Kidney capillary endothelial cell (primary cell): Measurements from ENCODE around the gene STN1.

Source experiments
- DNase-seq: peaks from one replicate; pipeline ENCODE4 v3.0.0-alpha.2; 2018; ENCODE audit warnings: low spot score

STN1 gene

GRCh38 chr10:103894441-103894864, 23.5 kb downstream of the STN1 start:
- peak; percentile 50 for DNase-seq

- DNase-seq: no peak
Measured at GRCh38 chr10:103893817-103894216, 24.2 kb downstream of the STN1 start.

- DNase-seq: no peak
Measured at GRCh38 chr10:103892181-103892580, 25.8 kb downstream of the STN1 start.

GRCh38 chr10:103890688-103891087, 27.3 kb downstream of the STN1 start:
- DNase-seq: no peak

GRCh38 chr10:103890194-103890658, 27.8 kb downstream of the STN1 start:
- DNase-seq: peak; percentile 78

GRCh38 chr10:103889121-103889720, 28.8 kb downstream of the STN1 start:
- no peak for DNase-seq

GRCh38 chr10:103888113-103888841, 29.7 kb downstream of the STN1 start:
- peak; percentile 89 for DNase-seq

- DNase-seq: no peak
Measured at GRCh38 chr10:103885617-103886016, 32.4 kb downstream of the STN1 start.

GRCh38 chr10:103884681-103885139, 33.3 kb downstream of the STN1 start:
- DNase-seq: peak; percentile 56

- DNase-seq: no peak
Measured at GRCh38 chr10:103882285-103883007, 35.5 kb downstream of the STN1 start.

GRCh38 chr10:103881416-103882284, 36.3 kb downstream of the STN1 start:
- DNase-seq: no peak

GRCh38 chr10:103879831-103880230, 38.2 kb downstream of the STN1 start:
- DNase-seq: no peak

- DNase-seq: no peak
Measured at GRCh38 chr10:103879409-103879808, 38.6 kb downstream of the STN1 start.

GRCh38 chr10:103877861-103878260, 40.1 kb downstream of the STN1 start:
- DNase-seq: no peak

- DNase-seq: no peak
Measured at GRCh38 chr10:103876155-103876554, 41.8 kb downstream of the STN1 start.

GRCh38 chr10:103874730-103875129, 43.3 kb downstream of the STN1 start:
- DNase-seq: no peak

- DNase-seq: no peak
Measured at GRCh38 chr10:103872137-103872931, 45.6 kb downstream of the STN1 start.

GRCh38 chr10:103871006-103871405, 47.0 kb downstream of the STN1 start:
- DNase-seq: no peak

GRCh38 chr10:103870516-103870915, 47.5 kb downstream of the STN1 start:
- DNase-seq: no peak

- no peak for DNase-seq
Measured at GRCh38 chr10:103869336-103869735, 48.6 kb downstream of the STN1 start.

- no peak for DNase-seq
Measured at GRCh38 chr10:103868200-103868599, 49.8 kb downstream of the STN1 start.
